Lung (tissue), 12 donors: ENCODE results near the gene VPS41. TPM values are rescaled to one million over a fixed set of nuclear protein-coding genes. Genes with fewer than 3 reads are reported as not detected.
A peak's percentile ranks its signal among the peaks of the same experiment; 100 is the strongest.

Source experiments
- ATAC-seq: fragments of 200-7000 bp; cut with Tn5 transposase; one replicate; pipeline ENCODE4 v1.9.1; 2020; ENCODE audit warnings: moderate number of reproducible peaks; ENCODE audit not compliant: insufficient read depth, low FRiP score
- DNase-seq, 3 donors: peaks; one replicate each; pipeline ENCODE4 v3.0.0-alpha.2; 2013 to 2017
- H3K27ac ChIP-seq, 2 donors: one replicate each; pipeline ENCODE4 v1.5.1; 2013; ENCODE audit warnings: mild to moderate bottlenecking in 2 of 2, moderate library complexity in 2 of 2, control low read depth in 1 of 2, inconsistent platforms in 1 of 2, low read depth in 1 of 2, low read length in 1 of 2
- H3K27me3 ChIP-seq, 3 donors: one replicate each; pipeline ENCODE4 v1.5.1; 2013; ENCODE audit warnings: low read length in 2 of 3; ENCODE audit not compliant: control insufficient read depth in 3 of 3, insufficient read depth in 3 of 3
- H3K36me3 ChIP-seq, 4 donors: one replicate each; pipeline ENCODE4 v1.5.1; 2013; ENCODE audit warnings: low read length in 4 of 4, mild to moderate bottlenecking in 1 of 4, moderate library complexity in 1 of 4; ENCODE audit not compliant: control insufficient read depth in 4 of 4, insufficient read depth in 4 of 4
- H3K4me1 ChIP-seq, 5 donors: one replicate each; pipeline ENCODE4 v1.5.1; 2013; ENCODE audit warnings: low read length in 5 of 5, mild to moderate bottlenecking in 2 of 5, moderate library complexity in 1 of 5; ENCODE audit not compliant: control insufficient read depth in 5 of 5, insufficient read depth in 5 of 5
- H3K4me3 ChIP-seq: one replicate; pipeline ENCODE4 v1.5.1; 2013; ENCODE audit warnings: mild to moderate bottlenecking, control low read depth, moderate library complexity
- H3K9ac ChIP-seq, 2 donors: one replicate each; pipeline ENCODE4 v1.5.1; 2013; ENCODE audit warnings: low read length in 2 of 2, control low read depth in 1 of 2; ENCODE audit not compliant: insufficient read depth in 1 of 2
- H3K9me3 ChIP-seq, 4 donors: one replicate each; pipeline ENCODE4 v1.5.1; 2013; ENCODE audit warnings: low read length in 3 of 4, mild to moderate bottlenecking in 1 of 4, moderate library complexity in 1 of 4; ENCODE audit not compliant: control insufficient read depth in 4 of 4, insufficient read depth in 3 of 4
- WGBS, 2 donors: extraction: QIAGEN DNeasy Blood & Tissue Kit; methylation state at CpG; one replicate each; pipeline ENCODE4 v1.1.7; 2013; 5-methylcytosine and 5-hydroxymethylcytosine counted together
- polyA plus RNA-seq, 2 donors: library from polyadenylated mRNA; stranded (reverse); fragments of 200-250 nt; gene quantifications; one replicate each; pipeline ENCODE4 v1.2.1, GENCODE V29; 2013
- total RNA-seq, 2 donors: library from RNA; depleted of rRNA in 1 of 2; stranded (reverse); fragments of >200 nt in 1 of 2; gene quantifications; one replicate each; pipeline ENCODE4 v1.2.1, GENCODE V29; 2014 to 2021
- TF ChIP-seq, protein P1 (sequence below): IDR thresholded peaks from 2 replicates; pipeline ENCODE4 v1.5.1; 2012; ENCODE audit warnings: mild to moderate bottlenecking; ENCODE audit errors: control extremely low read depth, extremely low read depth
- donor health status: control.
- donor health status: control.
- donor health status: Bipolar disorder and iron deficiency.
- donor health status: healthy.
- donor health status: DM: yes; HTN: yes; CAD: no.

Gene VPS41
- total and polyA plus RNA-seq, 4 donors, result 13.8 to 88.6 (median 48.1) TPM

DNA sequence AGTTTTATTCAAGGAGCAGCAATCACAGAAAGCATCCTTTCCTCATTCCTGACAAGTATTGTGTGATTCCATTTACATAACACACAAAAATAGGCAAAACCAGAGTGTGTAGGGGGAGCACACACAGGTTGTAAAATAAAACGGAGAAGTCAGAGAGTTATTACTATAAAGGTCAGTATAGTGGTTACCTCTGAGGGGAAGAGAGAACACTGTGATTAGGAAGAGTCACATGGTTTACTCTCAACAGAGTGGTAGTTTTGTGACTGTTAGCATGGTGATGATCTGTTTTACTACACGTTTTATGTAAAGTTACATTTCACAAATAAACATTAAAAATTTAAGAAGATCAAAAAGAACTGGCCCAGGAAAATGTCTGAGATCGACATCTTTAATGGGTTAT lies 74.6 kb downstream of the VPS41 start:
- DNase-seq, result no peak
- Histone ChIP-seq H3K4me1 (peaks cover 0 to 2% (median 0%) of the 10 kb centered on the region in 5 donors), H3K36me3 (peaks cover 0 to 3% (median under 1%) of the 10 kb centered on the region in 4 donors), H3K9ac (no peak overlapping the region), H3K27me3 (no peaks in the 10 kb centered on the region), H3K27ac (no peak overlapping the region), H3K4me3 (no peak overlapping the region), H3K9me3 (no peaks in the 10 kb centered on the region)
- TF ChIP-seq, protein P1, sequence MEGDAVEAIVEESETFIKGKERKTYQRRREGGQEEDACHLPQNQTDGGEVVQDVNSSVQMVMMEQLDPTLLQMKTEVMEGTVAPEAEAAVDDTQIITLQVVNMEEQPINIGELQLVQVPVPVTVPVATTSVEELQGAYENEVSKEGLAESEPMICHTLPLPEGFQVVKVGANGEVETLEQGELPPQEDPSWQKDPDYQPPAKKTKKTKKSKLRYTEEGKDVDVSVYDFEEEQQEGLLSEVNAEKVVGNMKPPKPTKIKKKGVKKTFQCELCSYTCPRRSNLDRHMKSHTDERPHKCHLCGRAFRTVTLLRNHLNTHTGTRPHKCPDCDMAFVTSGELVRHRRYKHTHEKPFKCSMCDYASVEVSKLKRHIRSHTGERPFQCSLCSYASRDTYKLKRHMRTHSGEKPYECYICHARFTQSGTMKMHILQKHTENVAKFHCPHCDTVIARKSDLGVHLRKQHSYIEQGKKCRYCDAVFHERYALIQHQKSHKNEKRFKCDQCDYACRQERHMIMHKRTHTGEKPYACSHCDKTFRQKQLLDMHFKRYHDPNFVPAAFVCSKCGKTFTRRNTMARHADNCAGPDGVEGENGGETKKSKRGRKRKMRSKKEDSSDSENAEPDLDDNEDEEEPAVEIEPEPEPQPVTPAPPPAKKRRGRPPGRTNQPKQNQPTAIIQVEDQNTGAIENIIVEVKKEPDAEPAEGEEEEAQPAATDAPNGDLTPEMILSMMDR, result no peak
- 86 to 88% methylated on average over 3 of the region's 3 CpGs for WGBS, 2 donors
- no peak for ATAC-seq

- Histone ChIP-seq H3K9me3 (no peaks in the 10 kb centered on the region), H3K4me3 (no peak overlapping the region), H3K4me1 (peaks cover 0 to 2% (median 0%) of the 10 kb centered on the region in 5 donors), H3K27ac (no peak overlapping the region), H3K27me3 (no peaks in the 10 kb centered on the region), H3K9ac (no peak overlapping the region), H3K36me3 (peaks cover 0 to 3% (median under 1%) of the 10 kb centered on the region in 4 donors)
- ATAC-seq (no peak), DNase-seq (no peak)
- TF ChIP-seq, protein P1, result no peak
- 81 to 86% methylated on average over 1 of the region's 1 CpG for WGBS, 2 donors
Measured at GRCh38 chr7:38833329-38833728, 75.7 kb downstream of the VPS41 start.

DNA sequence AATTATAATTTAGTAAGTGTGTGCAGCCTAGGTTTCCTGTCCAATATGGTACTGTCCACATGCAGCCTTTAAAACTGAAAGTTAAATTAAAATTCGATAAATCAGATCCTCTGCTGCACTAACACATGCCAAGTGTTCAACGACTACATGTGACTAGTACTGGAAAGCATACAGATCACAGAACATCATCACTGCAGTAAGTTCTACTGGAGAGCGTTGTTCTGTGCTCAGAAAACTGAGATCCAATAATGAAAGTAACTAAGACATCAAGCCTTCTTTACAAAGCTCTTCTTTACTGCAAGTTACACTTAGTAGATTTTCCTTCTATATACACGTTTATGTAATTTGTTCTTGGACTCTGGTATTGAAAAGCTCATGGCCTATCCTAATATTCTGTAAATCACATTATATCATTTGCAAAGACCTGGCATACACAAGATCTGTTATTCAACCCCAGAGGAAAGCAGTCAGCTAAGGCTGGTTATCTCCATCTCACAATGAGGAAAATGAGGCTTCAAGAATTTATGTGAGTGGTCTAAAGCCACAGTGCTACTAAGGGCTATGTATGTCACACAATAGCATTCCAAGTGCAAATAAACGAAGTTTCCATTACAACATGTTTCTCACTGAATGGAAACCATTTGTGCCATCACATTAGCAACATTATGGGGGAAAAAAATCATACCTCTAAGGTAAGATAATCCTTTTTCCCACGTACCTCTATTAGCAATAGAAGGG lies 77.6 kb downstream of the VPS41 start:
- Histone ChIP-seq H3K9ac (no peak overlapping the region), H3K4me3 (no peak overlapping the region), H3K27ac (peak overlapping the region in 1 of 2 donors; percentile 21), H3K9me3 (no peaks in the 10 kb centered on the region), H3K4me1 (peaks cover 0 to 2% (median 0%) of the 10 kb centered on the region in 5 donors), H3K27me3 (no peaks in the 10 kb centered on the region), H3K36me3 (peaks cover 0 to 3% (median under 1%) of the 10 kb centered on the region in 4 donors)
- ATAC-seq, result no peak
- TF ChIP-seq, protein P1, result no peak
- no peak for DNase-seq
- WGBS, 2 donors, result 79 to 93% methylated on average over 6 of the region's 6 CpGs
